ENCODE data around the gene TTC21B.

GRCh38 chr2:165827016-165827920, 126.3 kb downstream of the TTC21B start:
- TF ChIP-seq CTCF (IDR thresholded peaks at IDR 0.05; ENCODE audit: insufficient read depth, low read length) (no peak), GABPA (IDR thresholded peaks at IDR 0.05; ENCODE audit: low read depth) (no peak)

Data from HL-60 (cell line).